Common myeloid progenitor, CD34-positive (primary cell): ENCODE measurements around the gene NECAB3.

Source experiments
- CTCF ChIA-PET: fragments of 350-600 bp; sonication (Branson Sonifier 250); formaldehyde crosslinking; loops from one replicate; lab custom pipeline; 2021; ENCODE audit warnings: antibody characterized with exemption; lab: Charles Lee
- POLR2A ChIA-PET: fragments of 350-600 bp; sonication (Branson Sonifier 250); formaldehyde crosslinking; loops from one replicate; lab custom pipeline; 2021; ENCODE audit warnings: antibody characterized with exemption; lab: Charles Lee
- DNase-seq, 3 donors: peaks; one replicate each; pipeline versions ENCODE4 v3.0.0 to v3.0.0-alpha.2; 2013
- H3K27ac ChIP-seq, 2 experiments: 1 replicate in 1 of 2; 2 replicates in 1 of 2; pipeline ENCODE4 v1.7.0; 2013; ENCODE audit warnings: inconsistent platforms in 2 of 2, low read length in 2 of 2, mild to moderate bottlenecking in 2 of 2, low read depth in 1 of 2, moderate library complexity in 1 of 2; ENCODE audit not compliant: severe bottlenecking in 2 of 2, insufficient read depth in 1 of 2, poor library complexity in 1 of 2
- H3K27me3 ChIP-seq, 5 experiments: replicated peaks in 2 of 5; 1 replicate in 3 of 5; 2 replicates in 2 of 5; pipeline versions ENCODE4 v1.6.1 to v1.7.0; 2013; ENCODE audit warnings: low read length in 4 of 5, mild to moderate bottlenecking in 2 of 5, moderate library complexity in 2 of 5, inconsistent platforms in 1 of 5; ENCODE audit not compliant: insufficient read depth in 5 of 5, control insufficient read depth in 4 of 5
- H3K36me3 ChIP-seq, 4 experiments: 1 replicate in 2 of 4; 2 replicates in 2 of 4; pipeline versions ENCODE4 v1.6.1 to v1.7.0; 2013; ENCODE audit warnings: low read length in 3 of 4, control low read depth in 1 of 4, mild to moderate bottlenecking in 1 of 4; ENCODE audit not compliant: control insufficient read depth in 4 of 4, insufficient read depth in 4 of 4
- H3K4me1 ChIP-seq, 4 experiments: 1 replicate in 3 of 4; 2 replicates in 1 of 4; pipeline versions ENCODE4 v1.6.1 to v1.7.1; 2013; ENCODE audit warnings: low read length in 3 of 4, mild to moderate bottlenecking in 3 of 4, control low read depth in 1 of 4, inconsistent platforms in 1 of 4, moderate library complexity in 1 of 4; ENCODE audit not compliant: control insufficient read depth in 4 of 4, insufficient read depth in 4 of 4; ENCODE audit errors: control extremely low read depth in 1 of 4
- H3K4me3 ChIP-seq, 7 experiments: 1 replicate in 4 of 7; 2 replicates in 3 of 7; pipeline versions ENCODE4 v1.5.1 to v1.7.0; 2013; ENCODE audit warnings: mild to moderate bottlenecking in 7 of 7, low read length in 6 of 7, moderate library complexity in 6 of 7, inconsistent platforms in 2 of 7, low read depth in 2 of 7, control low read depth in 1 of 7; ENCODE audit not compliant: insufficient read depth in 4 of 7, control insufficient read depth in 1 of 7; ENCODE audit errors: extremely low read depth in 1 of 7
- H3K9me3 ChIP-seq, 5 experiments: 1 replicate in 4 of 5; 2 replicates in 1 of 5; pipeline versions ENCODE4 v1.6.1 to v1.7.1; 2013; ENCODE audit warnings: low read length in 4 of 5, mild to moderate bottlenecking in 2 of 5, inconsistent platforms in 1 of 5, low read depth in 1 of 5, moderate library complexity in 1 of 5; ENCODE audit not compliant: control insufficient read depth in 4 of 5, insufficient read depth in 2 of 5; ENCODE audit errors: control extremely low read depth in 1 of 5
- WGBS: methylation state at CpG from one replicate; pipeline ENCODE4 v1.1.5; 2013; ENCODE audit not compliant: insufficient coverage; 5-methylcytosine and 5-hydroxymethylcytosine counted together

NECAB3 gene

GRCh38 chr20:33672426-33673113 is 1.7 kb downstream of the NECAB3 start:
- ChIA-PET CTCF (interaction anchor here (0.8 kb wide), 1 partner anchor 9 kb away, joined by 3 read pairs; no protein-coding TSS in a partner anchor), POLR2A (no interaction called here)
- peaks cover 0 to 36% (median 6%) of the 10 kb centered on the region in 4 experiments for H3K36me3 ChIP-seq
- no peak overlapping the region for H3K4me3 ChIP-seq
- peaks cover 0 to 37% (median 28%) of the 10 kb centered on the region in 4 experiments for H3K4me1 ChIP-seq
- H3K27me3 ChIP-seq, result no peaks in the 10 kb centered on the region
- no peak for DNase-seq
- H3K27ac ChIP-seq, result peak overlapping the region in 1 of 2 experiments; percentile 67
- no peaks in the 10 kb centered on the region for H3K9me3 ChIP-seq
- WGBS, result 77% methylated on average over 11 of the region's 17 CpGs

- H3K4me1 ChIP-seq, result peaks cover 0 to 45% (median 36%) of the 10 kb centered on the region in 4 experiments
- no peak overlapping the region for H3K4me3 ChIP-seq
- WGBS, result 79% methylated on average over 7 of the region's 8 CpGs
- no peaks in the 10 kb centered on the region for H3K9me3 ChIP-seq
- ChIA-PET CTCF (interaction anchor here (0.8 kb wide), 1 partner anchor 9 kb away, joined by 3 read pairs; no protein-coding TSS in a partner anchor), POLR2A (no interaction called here)
- no peak for DNase-seq
- no peaks in the 10 kb centered on the region for H3K27me3 ChIP-seq
- H3K36me3 ChIP-seq, result peaks cover 0 to 27% (median 3%) of the 10 kb centered on the region in 4 experiments
- no peak overlapping the region for H3K27ac ChIP-seq
Observed at GRCh38 chr20:33671573-33672288, 2.5 kb downstream of the NECAB3 start.

DNA sequence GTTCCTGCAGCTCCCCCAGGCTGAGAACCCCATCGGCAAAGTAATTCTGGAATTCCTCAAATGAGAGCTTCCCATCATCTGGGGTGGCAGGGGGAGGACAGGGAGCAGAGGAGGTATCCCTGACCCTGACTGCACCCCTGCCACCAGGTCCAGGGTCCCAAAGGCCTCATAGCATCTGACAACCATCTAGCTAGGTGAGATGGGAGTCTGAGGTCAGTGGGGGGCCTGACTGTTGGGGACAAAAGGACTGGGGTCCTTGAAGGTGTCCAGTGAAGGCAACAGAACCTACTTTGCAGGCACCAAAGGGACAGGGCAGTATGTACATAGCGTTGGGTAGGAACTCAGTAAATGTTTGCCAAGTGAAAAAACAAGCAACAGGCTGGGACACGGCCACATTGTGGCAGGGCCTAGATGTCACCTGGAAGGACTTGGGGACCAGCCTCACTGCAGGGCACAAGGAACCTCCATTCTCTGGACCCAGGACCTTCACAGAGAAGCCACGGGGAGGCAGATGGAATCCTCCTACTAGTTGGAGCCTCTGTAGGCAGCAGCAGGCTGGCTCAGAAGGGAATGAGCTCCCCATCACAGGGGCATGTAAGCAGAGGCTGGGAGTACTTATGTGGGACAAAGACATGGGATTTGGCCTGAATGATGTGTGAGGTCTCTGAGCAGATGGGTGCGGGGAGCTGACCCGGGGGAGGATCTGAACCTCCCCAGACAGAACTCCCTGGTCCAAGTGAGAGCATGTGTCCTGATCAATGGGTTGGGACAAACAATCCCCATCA is 3.3 kb downstream of the NECAB3 start:
- ChIA-PET POLR2A (interaction anchor here (0.6 to 0.7 kb wide), 2 partner anchors 29 to 112 kb away, joined by 3 to 4 read pairs; no protein-coding TSS in a partner anchor), CTCF (interaction anchor here (1.2 to 5.2 kb wide), 3 partner anchors 10 to 217 kb away, joined by 3 to 44 read pairs (median 3); no protein-coding TSS in a partner anchor)
- no peak for DNase-seq
- Histone ChIP-seq H3K9me3 (no peaks in the 10 kb centered on the region), H3K4me1 (peaks cover 0 to 51% (median 43%) of the 10 kb centered on the region in 4 experiments), H3K27ac (no peak overlapping the region), H3K4me3 (no peak overlapping the region), H3K27me3 (no peaks in the 10 kb centered on the region), H3K36me3 (peaks cover 0 to 19% (median 0%) of the 10 kb centered on the region in 4 experiments)
- WGBS, result 98% methylated on average over 5 of the region's 6 CpGs

GRCh38 chr20:33669873-33670640 is 4.2 kb downstream of the NECAB3 start:
- CTCF ChIA-PET, result interaction anchor here (1.2 to 7.6 kb wide), 4 partner anchors 11 to 216 kb away, joined by 3 to 86 read pairs (median 24); no protein-coding TSS in a partner anchor
- POLR2A ChIA-PET, result interaction anchor here (0.7 kb wide), 1 partner anchor 28 kb away, joined by 3 read pairs; no protein-coding TSS in a partner anchor
- H3K27ac ChIP-seq, result no peak overlapping the region
- DNase-seq, result no peak
- 92% methylated on average over 10 of the region's 13 CpGs for WGBS
- no peaks in the 10 kb centered on the region for H3K9me3 ChIP-seq
- peaks cover 0 to 18% (median 0%) of the 10 kb centered on the region in 4 experiments for H3K36me3 ChIP-seq
- no peak overlapping the region for H3K4me3 ChIP-seq
- H3K27me3 ChIP-seq, result no peaks in the 10 kb centered on the region
- peaks cover 0 to 50% (median 43%) of the 10 kb centered on the region in 4 experiments for H3K4me1 ChIP-seq

DNA sequence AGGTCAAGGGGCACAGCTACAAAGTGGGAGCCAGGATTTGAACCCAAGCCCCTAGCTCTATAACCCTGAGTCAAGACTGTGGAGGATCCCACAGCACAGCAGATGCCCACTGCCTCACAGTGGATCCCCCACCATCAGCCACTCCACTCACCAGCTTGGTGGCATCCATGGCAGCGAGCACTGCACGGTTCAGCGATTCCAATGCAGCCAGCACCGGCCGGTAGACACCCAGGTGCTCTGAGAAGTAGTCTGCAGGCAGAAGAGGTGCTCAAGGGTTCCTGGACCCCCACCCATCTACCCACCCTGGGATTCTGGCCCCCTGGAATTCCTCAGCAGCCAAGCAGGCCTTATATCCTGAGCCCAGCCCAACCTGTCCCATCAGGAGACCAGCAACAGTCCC is 5.0 kb downstream of the NECAB3 start:
- CTCF ChIA-PET, result interaction anchor here (1.1 to 7.6 kb wide), 7 partner anchors 11 to 267 kb away, joined by 3 to 86 read pairs (median 5); partner anchors contain the start of gene CDK5RAP1

More for the DNA sequence above, 5.0 kb downstream of the NECAB3 start:
- H3K27me3 ChIP-seq, result no peaks in the 10 kb centered on the region
- H3K4me1 ChIP-seq, result peaks cover 0 to 45% (median 39%) of the 10 kb centered on the region in 4 experiments
- H3K36me3 ChIP-seq, result peaks cover 0 to 18% (median 0%) of the 10 kb centered on the region in 4 experiments
- whole genome bisulfite sequencing, result 100% methylated on average over 5 of the region's 5 CpGs
- H3K4me3 ChIP-seq, result no peak overlapping the region
- no peak for DNase-seq
- POLR2A ChIA-PET, result no interaction called here
- H3K9me3 ChIP-seq, result no peaks in the 10 kb centered on the region
- no peak overlapping the region for H3K27ac ChIP-seq
